A549 (cell line): ENCODE measurements around the gene ADAP2. TPM values are rescaled to one million over a fixed set of nuclear protein-coding genes. Genes with fewer than 3 reads are reported as not detected.

ENCODE experiments used
- ATAC-seq, 2 experiments: fragments of 200-7000 bp in 1 of 2; fragments of >200 bp in 1 of 2; cut with Nextera tagmentation in 1 of 2; cut with Tn5 transposase in 1 of 2; 3 replicates each; pipeline versions ENCODE4 v1.8.0 to v1.9.1; 2018 to 2020; ENCODE audit warnings: mild to moderate bottlenecking in 1 of 2, moderate library complexity in 1 of 2
- CTCF ChIA-PET: fragments of 300-600 bp; sonication (Branson Sonifier 250); formaldehyde crosslinking; extraction: SDS; loops from one replicate; lab custom pipeline; 2021; ENCODE audit warnings: antibody characterized with exemption, inconsistent platforms; lab: Yijun Ruan, JAX
- POLR2A ChIA-PET: fragments of 350-600 bp; formaldehyde crosslinking; extraction: SDS; loops from one replicate; lab custom pipeline; 2021; ENCODE audit warnings: antibody characterized with exemption, inconsistent platforms; lab: Yijun Ruan, JAX
- DNase-seq, 2 experiments: peaks; one replicate each; pipeline versions ENCODE4 v3.0.0 to v3.0.0-alpha.2; 2011 to 2016; ENCODE audit warnings: low read depth in 1 of 2, low spot score in 1 of 2
- FAIRE-seq: peaks from 2 replicates; lab custom pipeline; 2011; peaks lifted over from hg19 to GRCh38; lab: Jason Lieb, UNC
- H3K27ac ChIP-seq, 2 experiments: fragments of >200 bp; sonication (Bioruptor Twin); formaldehyde crosslinking; 3 replicates each; pipeline ENCODE4 v1.5.1; 2016 to 2017
- H3K4me1 ChIP-seq: fragments of >200 bp; sonication (Bioruptor Twin); formaldehyde crosslinking; 3 replicates; pipeline ENCODE4 v1.6.1; 2016
- H3K4me2 ChIP-seq: fragments of >200 bp; sonication (Bioruptor Twin); formaldehyde crosslinking; 3 replicates; pipeline ENCODE4 v1.6.1; 2016
- H3K4me3 ChIP-seq: fragments of >200 bp; sonication (Bioruptor Twin); formaldehyde crosslinking; 3 replicates; pipeline ENCODE4 v1.5.1; 2016
- H3K9me3 ChIP-seq: fragments of >200 bp; sonication (Bioruptor Twin); formaldehyde crosslinking; 3 replicates; pipeline ENCODE4 v1.6.1; 2016
- CBX2 ChIP-seq: fragments of 200-600 bp; sonication (generic); IDR thresholded peaks from 2 replicates; pipeline ENCODE4 v1.6.1; 2016; ENCODE audit warnings: low read depth, mild to moderate bottlenecking, borderline replicate concordance
- CEBPB ChIP-seq, 2 experiments: fragments of >200 bp in 1 of 2; sonication (Bioruptor Twin) in 1 of 2; formaldehyde crosslinking in 1 of 2; IDR thresholded peaks; 2 replicates each; pipeline ENCODE4 v1.6.1; 2012 to 2016
- CHD4 ChIP-seq: fragments of 200-600 bp; sonication (generic); IDR thresholded peaks from 2 replicates; pipeline ENCODE4 v1.6.1; 2016; ENCODE audit warnings: antibody characterized with exemption, mild to moderate bottlenecking, borderline replicate concordance
- ESRRA ChIP-seq: fragments of 150-350 bp; IDR thresholded peaks from 2 replicates; pipeline ENCODE4 v1.6.1; 2014; ENCODE audit warnings: mild to moderate bottlenecking, low read length, borderline replicate concordance
- FOXS1 ChIP-seq: fragments of 250-450 bp; sonication (Bioruptor Pico); IDR thresholded peaks from 2 replicates; pipeline ENCODE4 v1.5.0; 2020; ENCODE audit warnings: mild to moderate bottlenecking, moderate library complexity
- HDAC2 ChIP-seq: fragments of 200-600 bp; sonication (generic); IDR thresholded peaks from 2 replicates; pipeline ENCODE4 v1.6.1; 2016
- HOXB5 ChIP-seq: fragments of 250-450 bp; sonication (Bioruptor Pico); IDR thresholded peaks from 2 replicates; pipeline ENCODE4 v1.5.0; 2020; ENCODE audit warnings: mild to moderate bottlenecking, moderate library complexity
- JUN ChIP-seq, 2 experiments: fragments of >200 bp; sonication (Bioruptor Twin); formaldehyde crosslinking; IDR thresholded peaks; 2 replicates in 1 of 2; 3 replicates in 1 of 2; pipeline ENCODE4 v1.6.1; 2016 to 2017
- KDM5A ChIP-seq: fragments of 200-600 bp; sonication (generic); IDR thresholded peaks from 2 replicates; pipeline ENCODE4 v1.6.1; 2016; ENCODE audit warnings: antibody characterized with exemption, mild to moderate bottlenecking
- MAZ ChIP-seq: fragments of 150-350 bp; IDR thresholded peaks from 2 replicates; pipeline ENCODE4 v1.6.1; 2014; ENCODE audit warnings: antibody characterized with exemption, low read depth, low read length, borderline replicate concordance
- MYC ChIP-seq: IDR thresholded peaks from 2 replicates; pipeline ENCODE4 v1.6.1; 2012; ENCODE audit warnings: mild to moderate bottlenecking, inconsistent platforms, low read length, improper control_type of control experiment, borderline replicate concordance
- NPAS2 ChIP-seq: fragments of 250-450 bp; sonication (Bioruptor Pico); IDR thresholded peaks from 2 replicates; pipeline ENCODE4 v1.8.0; 2022; ENCODE audit warnings: mild to moderate bottlenecking, moderate library complexity, borderline replicate concordance
- NR3C1 ChIP-seq: fragments of >200 bp; sonication (Bioruptor Twin); formaldehyde crosslinking; IDR thresholded peaks from 3 replicates; pipeline ENCODE4 v1.6.1; 2017
- PHF8 ChIP-seq: fragments of 200-600 bp; sonication (generic); IDR thresholded peaks from 2 replicates; pipeline ENCODE4 v1.6.1; 2016; ENCODE audit warnings: low read depth, mild to moderate bottlenecking, antibody characterized with exemption, moderate library complexity, borderline replicate concordance
- POLR2AphosphoS2 ChIP-seq: conservative IDR thresholded peaks from 2 replicates; pipeline ENCODE4 v1.6.1; 2012; ENCODE audit warnings: low read length, improper control_type of control experiment, inconsistent platforms
- RARB ChIP-seq: fragments of 250-450 bp; sonication (Bioruptor Pico); IDR thresholded peaks from 2 replicates; pipeline ENCODE4 v1.8.0; 2021; ENCODE audit warnings: mild to moderate bottlenecking, moderate library complexity
- RNF2 ChIP-seq: fragments of 200-600 bp; sonication (generic); IDR thresholded peaks from 2 replicates; pipeline ENCODE4 v1.6.1; 2016; ENCODE audit warnings: low read depth, mild to moderate bottlenecking, antibody characterized with exemption, moderate library complexity, borderline replicate concordance
- TFCP2L1 ChIP-seq: fragments of 250-450 bp; sonication (Bioruptor Pico); IDR thresholded peaks from 2 replicates; pipeline ENCODE4 v1.5.0; 2021; ENCODE audit warnings: mild to moderate bottlenecking
- ZC3H11A ChIP-seq: fragments of 450-650 bp; IDR thresholded peaks from 2 replicates; pipeline ENCODE4 v1.6.1; 2014; ENCODE audit warnings: antibody characterized with exemption, mild to moderate bottlenecking
- ZFP36 ChIP-seq: fragments of 450-650 bp; IDR thresholded peaks from 2 replicates; pipeline ENCODE4 v1.6.1; 2014; ENCODE audit warnings: borderline replicate concordance; ENCODE audit not compliant: partially characterized antibody
- WGBS: methylation state at CpG from one replicate; pipeline ENCODE4 v1.1.6; 2017; ENCODE audit errors: missing lambda C conversion rate; 5-methylcytosine and 5-hydroxymethylcytosine counted together
- polyA plus RNA-seq, 4 experiments: library from polyadenylated mRNA; depleted of rRNA in 3 of 4; stranded (reverse); fragments of >200 nt; fragmentation: RNase III in 1 of 4; extraction: RNeasy Plus Mini Kit Qiagen cat#74134 plus additional on column Dnase treatment in 1 of 4; gene quantifications; 2 replicates in 3 of 4; 3 replicates in 1 of 4; pipeline ENCODE4 v1.2.3, GENCODE V29; 2011 to 2017
- TF ChIP-seq, protein P1 (sequence below): fragments of >200 bp; sonication (Bioruptor Twin); formaldehyde crosslinking; IDR thresholded peaks from 3 replicates; pipeline ENCODE4 v1.5.1; 2016
- TF ChIP-seq, protein P2 (sequence below): fragments of 150-350 bp; IDR thresholded peaks from 2 replicates; pipeline ENCODE4 v1.6.1; 2014; ENCODE audit warnings: low read depth, mild to moderate bottlenecking, low read length
- TF ChIP-seq, protein P3 (sequence below): fragments of 250-450 bp; sonication (Bioruptor Pico); IDR thresholded peaks from 2 replicates; pipeline ENCODE4 v1.5.0; 2021; ENCODE audit warnings: mild to moderate bottlenecking, moderate library complexity, borderline replicate concordance
- TF ChIP-seq, protein P4 (sequence below): fragments of >200 bp; sonication (Bioruptor Twin); formaldehyde crosslinking; IDR thresholded peaks from 3 replicates; pipeline ENCODE4 v1.6.1; 2016
- TF ChIP-seq, protein P5 (sequence below): fragments of 450-650 bp; IDR thresholded peaks from 2 replicates; pipeline ENCODE4 v1.6.1; 2014; ENCODE audit warnings: antibody characterized with exemption

ADAP2 gene
- polyA plus RNA-seq, 2 of the 4 experiments (the other 2 are of a cell fraction): 3.9 to 4.5 TPM

DNA sequence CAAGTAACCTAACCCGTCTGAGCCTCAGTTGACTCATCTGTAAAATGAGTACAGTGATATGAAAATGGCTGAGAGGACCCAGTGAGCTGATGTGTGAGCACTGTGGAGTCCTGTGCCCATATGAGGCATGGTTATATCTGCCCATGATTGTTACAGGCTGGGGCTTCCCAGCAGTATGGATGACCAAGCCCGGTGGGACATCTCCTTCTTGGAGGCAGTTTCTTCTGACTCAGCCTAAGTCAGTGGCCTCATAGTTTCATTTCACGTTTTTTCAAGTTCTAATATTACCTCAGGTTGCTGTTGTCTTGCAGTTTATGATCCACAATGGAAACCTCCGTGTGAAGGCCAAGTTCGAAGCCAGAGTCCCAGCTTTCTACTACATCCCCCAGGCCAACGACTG is 4.8 kb downstream of the ADAP2 start:
- ChIA-PET POLR2A (no interaction called here), CTCF (interaction anchor here (0.6 to 1.2 kb wide), 3 partner anchors 12 to 599 kb away, joined by 3 to 5 read pairs (median 3); no protein-coding TSS in a partner anchor)
- Histone ChIP-seq H3K4me3 (no peak overlapping the region), H3K4me1 (no peaks in the 10 kb centered on the region), H3K4me2 (no peak overlapping the region), H3K9me3 (no peaks in the 10 kb centered on the region), H3K27ac (no peak overlapping the region)
- TF ChIP-seq FOXS1 (CRISPR knock-in tag) (no peak), HOXB5 (CRISPR knock-in tag) (no peak), NR3C1 (no peak), NPAS2 (CRISPR knock-in tag) (no peak)
- TF ChIP-seq, protein P1, sequence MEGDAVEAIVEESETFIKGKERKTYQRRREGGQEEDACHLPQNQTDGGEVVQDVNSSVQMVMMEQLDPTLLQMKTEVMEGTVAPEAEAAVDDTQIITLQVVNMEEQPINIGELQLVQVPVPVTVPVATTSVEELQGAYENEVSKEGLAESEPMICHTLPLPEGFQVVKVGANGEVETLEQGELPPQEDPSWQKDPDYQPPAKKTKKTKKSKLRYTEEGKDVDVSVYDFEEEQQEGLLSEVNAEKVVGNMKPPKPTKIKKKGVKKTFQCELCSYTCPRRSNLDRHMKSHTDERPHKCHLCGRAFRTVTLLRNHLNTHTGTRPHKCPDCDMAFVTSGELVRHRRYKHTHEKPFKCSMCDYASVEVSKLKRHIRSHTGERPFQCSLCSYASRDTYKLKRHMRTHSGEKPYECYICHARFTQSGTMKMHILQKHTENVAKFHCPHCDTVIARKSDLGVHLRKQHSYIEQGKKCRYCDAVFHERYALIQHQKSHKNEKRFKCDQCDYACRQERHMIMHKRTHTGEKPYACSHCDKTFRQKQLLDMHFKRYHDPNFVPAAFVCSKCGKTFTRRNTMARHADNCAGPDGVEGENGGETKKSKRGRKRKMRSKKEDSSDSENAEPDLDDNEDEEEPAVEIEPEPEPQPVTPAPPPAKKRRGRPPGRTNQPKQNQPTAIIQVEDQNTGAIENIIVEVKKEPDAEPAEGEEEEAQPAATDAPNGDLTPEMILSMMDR: no peak
- 69% methylated on average over 6 of the region's 6 CpGs for WGBS
- FAIRE-seq (no peak), ATAC-seq (no peak), DNase-seq (no peak)

DNA sequence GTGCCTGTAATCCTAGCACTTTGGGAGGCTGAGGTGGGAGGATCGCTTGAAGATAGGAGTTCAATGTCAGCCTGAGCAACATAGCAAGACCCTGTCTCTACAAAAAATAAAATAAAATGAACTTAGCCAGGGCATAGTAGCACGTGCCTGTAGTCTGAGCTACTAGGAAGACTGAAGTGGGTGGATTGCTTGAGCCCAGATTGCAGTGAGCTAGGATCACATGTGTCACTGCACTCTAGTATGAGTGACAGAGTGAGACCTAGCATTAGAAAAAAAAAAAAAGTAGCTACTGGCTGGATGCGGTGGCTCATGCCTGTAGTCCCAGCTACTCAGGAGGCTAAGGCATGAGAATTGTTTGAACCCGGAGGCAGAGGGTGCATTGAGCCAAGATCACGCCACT is 6.0 kb downstream of the ADAP2 start:
- POLR2A ChIA-PET: no interaction called here
- CTCF ChIA-PET: interaction anchor here (0.6 to 1.4 kb wide), 4 partner anchors 10 to 289 kb away, joined by 3 to 5 read pairs (median 4); no protein-coding TSS in a partner anchor
- no peaks in the 10 kb centered on the region for H3K9me3 ChIP-seq
- H3K27ac ChIP-seq: no peak overlapping the region
- no peak overlapping the region for H3K4me3 ChIP-seq
- ATAC-seq (no peak), FAIRE-seq (no peak), DNase-seq (no peak)
- no peak overlapping the region for H3K4me2 ChIP-seq
- no peaks in the 10 kb centered on the region for H3K4me1 ChIP-seq
- 86% methylated on average over 5 of the region's 5 CpGs for WGBS
- no peak for TF ChIP-seq POLR2AphosphoS2
- TF ChIP-seq MAZ: no peak
- no peak for TF ChIP-seq HOXB5 (CRISPR knock-in tag)
- no peak for TF ChIP-seq HDAC2
- TF ChIP-seq JUN (IDR thresholded peaks at IDR 0.05): no peak
- TF ChIP-seq, protein P2, sequence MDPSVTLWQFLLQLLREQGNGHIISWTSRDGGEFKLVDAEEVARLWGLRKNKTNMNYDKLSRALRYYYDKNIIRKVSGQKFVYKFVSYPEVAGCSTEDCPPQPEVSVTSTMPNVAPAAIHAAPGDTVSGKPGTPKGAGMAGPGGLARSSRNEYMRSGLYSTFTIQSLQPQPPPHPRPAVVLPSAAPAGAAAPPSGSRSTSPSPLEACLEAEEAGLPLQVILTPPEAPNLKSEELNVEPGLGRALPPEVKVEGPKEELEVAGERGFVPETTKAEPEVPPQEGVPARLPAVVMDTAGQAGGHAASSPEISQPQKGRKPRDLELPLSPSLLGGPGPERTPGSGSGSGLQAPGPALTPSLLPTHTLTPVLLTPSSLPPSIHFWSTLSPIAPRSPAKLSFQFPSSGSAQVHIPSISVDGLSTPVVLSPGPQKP: no peak
- no peak for TF ChIP-seq MYC
- no peak for TF ChIP-seq TFCP2L1 (CRISPR knock-in tag)
- TF ChIP-seq FOXS1 (CRISPR knock-in tag): no peak

DNA sequence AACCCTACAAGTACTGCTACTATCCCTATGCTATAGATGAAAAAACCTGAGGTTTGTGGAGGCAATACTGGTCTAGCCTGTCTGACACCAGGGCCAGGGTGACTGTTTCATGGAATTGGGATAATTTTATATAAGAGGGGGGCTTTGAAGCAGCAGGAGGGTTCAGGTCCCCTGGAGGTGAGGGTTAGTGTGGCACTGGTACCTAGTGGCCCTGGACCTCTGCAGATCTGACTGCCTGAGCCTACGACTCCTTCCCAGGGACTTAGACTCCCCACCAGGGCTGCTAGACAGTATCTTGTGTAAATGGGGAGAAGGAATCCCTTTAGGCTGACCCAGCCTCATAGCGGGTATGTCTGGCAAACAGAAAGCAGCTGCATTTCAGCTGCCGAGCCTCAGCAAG is 6.8 kb downstream of the ADAP2 start:
- no peak for DNase-seq
- Histone ChIP-seq H3K4me1 (no peaks in the 10 kb centered on the region), H3K4me3 (no peak overlapping the region), H3K27ac (no peak overlapping the region), H3K4me2 (no peak overlapping the region), H3K9me3 (no peaks in the 10 kb centered on the region)
- peak; percentile 13 for FAIRE-seq
- TF ChIP-seq, protein P3, sequence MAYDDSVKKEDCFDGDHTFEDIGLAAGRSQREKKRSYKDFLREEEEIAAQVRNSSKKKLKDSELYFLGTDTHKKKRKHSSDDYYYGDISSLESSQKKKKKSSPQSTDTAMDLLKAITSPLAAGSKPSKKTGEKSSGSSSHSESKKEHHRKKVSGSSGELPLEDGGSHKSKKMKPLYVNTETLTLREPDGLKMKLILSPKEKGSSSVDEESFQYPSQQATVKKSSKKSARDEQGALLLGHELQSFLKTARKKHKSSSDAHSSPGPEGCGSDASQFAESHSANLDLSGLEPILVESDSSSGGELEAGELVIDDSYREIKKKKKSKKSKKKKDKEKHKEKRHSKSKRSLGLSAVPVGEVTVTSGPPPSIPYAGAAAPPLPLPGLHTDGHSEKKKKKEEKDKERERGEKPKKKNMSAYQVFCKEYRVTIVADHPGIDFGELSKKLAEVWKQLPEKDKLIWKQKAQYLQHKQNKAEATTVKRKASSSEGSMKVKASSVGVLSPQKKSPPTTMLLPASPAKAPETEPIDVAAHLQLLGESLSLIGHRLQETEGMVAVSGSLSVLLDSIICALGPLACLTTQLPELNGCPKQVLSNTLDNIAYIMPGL (CRISPR knock-in tag): no peak
- TF ChIP-seq CHD4: no peak
- TF ChIP-seq MYC: no peak
- no peak for TF ChIP-seq ZC3H11A
- no peak for TF ChIP-seq CEBPB (IDR thresholded peaks at IDR 0.05)
- no peak for TF ChIP-seq KDM5A
- TF ChIP-seq, protein P4, sequence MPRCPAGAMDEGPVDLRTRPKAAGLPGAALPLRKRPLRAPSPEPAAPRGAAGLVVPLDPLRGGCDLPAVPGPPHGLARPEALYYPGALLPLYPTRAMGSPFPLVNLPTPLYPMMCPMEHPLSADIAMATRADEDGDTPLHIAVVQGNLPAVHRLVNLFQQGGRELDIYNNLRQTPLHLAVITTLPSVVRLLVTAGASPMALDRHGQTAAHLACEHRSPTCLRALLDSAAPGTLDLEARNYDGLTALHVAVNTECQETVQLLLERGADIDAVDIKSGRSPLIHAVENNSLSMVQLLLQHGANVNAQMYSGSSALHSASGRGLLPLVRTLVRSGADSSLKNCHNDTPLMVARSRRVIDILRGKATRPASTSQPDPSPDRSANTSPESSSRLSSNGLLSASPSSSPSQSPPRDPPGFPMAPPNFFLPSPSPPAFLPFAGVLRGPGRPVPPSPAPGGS: no peak
- no peak for TF ChIP-seq RARB
- no peak for TF ChIP-seq NR3C1
- no peak for TF ChIP-seq ZFP36
- TF ChIP-seq, protein P5, sequence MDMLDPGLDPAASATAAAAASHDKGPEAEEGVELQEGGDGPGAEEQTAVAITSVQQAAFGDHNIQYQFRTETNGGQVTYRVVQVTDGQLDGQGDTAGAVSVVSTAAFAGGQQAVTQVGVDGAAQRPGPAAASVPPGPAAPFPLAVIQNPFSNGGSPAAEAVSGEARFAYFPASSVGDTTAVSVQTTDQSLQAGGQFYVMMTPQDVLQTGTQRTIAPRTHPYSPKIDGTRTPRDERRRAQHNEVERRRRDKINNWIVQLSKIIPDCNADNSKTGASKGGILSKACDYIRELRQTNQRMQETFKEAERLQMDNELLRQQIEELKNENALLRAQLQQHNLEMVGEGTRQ: no peak
- TF ChIP-seq CBX2: no peak
- no peak for TF ChIP-seq PHF8
- TF ChIP-seq NPAS2 (CRISPR knock-in tag): no peak
- no peak for TF ChIP-seq RNF2
- no peak for TF ChIP-seq ESRRA
- ChIA-PET POLR2A (interaction anchor here (0.9 kb wide), 1 partner anchor 18 kb away, joined by 3 read pairs; no protein-coding TSS in a partner anchor), CTCF (interaction anchor here (1.1 to 1.4 kb wide), 2 partner anchors 11 to 288 kb away, joined by 3 to 5 read pairs; no protein-coding TSS in a partner anchor)
- peak; percentile 20 to 51; a peak in 4 of 6 replicates for ATAC-seq
- 94% methylated on average over 3 of the region's 3 CpGs for WGBS
